Lower lobe of right lung (tissue), 2 donors: ENCODE results near the gene ARHGAP10. TPM values are rescaled to one million over a fixed set of nuclear protein-coding genes. Genes with fewer than 3 reads are reported as not detected.

Source experiments
- ATAC-seq, 2 donors: fragments of 200-7000 bp; cut with Tn5 transposase; one replicate each; pipeline ENCODE4 v1.9.1; 2020 to 2022; ENCODE audit warnings: mild to moderate bottlenecking in 2 of 2, moderate library complexity in 2 of 2
- DNase-seq: peaks from one replicate; pipeline ENCODE4 v3.0.0-alpha.2; 2020
- H3K27ac ChIP-seq: fragments of 200-600 bp; one replicate; pipeline ENCODE4 v1.8.0; 2022
- H3K27me3 ChIP-seq: fragments of 200-600 bp; one replicate; pipeline ENCODE4 v1.8.0; 2022; ENCODE audit warnings: low read depth
- H3K36me3 ChIP-seq: fragments of 200-600 bp; one replicate; pipeline ENCODE4 v1.8.0; 2022; ENCODE audit warnings: mild to moderate bottlenecking
- H3K4me1 ChIP-seq: fragments of 200-600 bp; one replicate; pipeline ENCODE4 v1.8.0; 2022
- H3K4me3 ChIP-seq: fragments of 200-600 bp; one replicate; pipeline ENCODE4 v1.8.0; 2022; ENCODE audit warnings: mild to moderate bottlenecking
- H3K9me3 ChIP-seq: fragments of 200-600 bp; one replicate; pipeline ENCODE4 v1.8.0; 2022
- intact Hi-C: fragments of 100-400 bp; cut with DNase I; formaldehyde crosslinking; loops from one replicate; pipeline ENCODE4 v1.11.0; 2022
- total RNA-seq: library from RNA; stranded (reverse); fragmentation: NEBNext Ultra II Directional; extraction: Animal tissue kit (Norgen Biotek cat#: 25700); gene quantifications from one replicate; pipeline ENCODE4 v1.2.1, GENCODE V29; 2021
- TF ChIP-seq, protein P1 (sequence below): fragments of 200-600 bp; IDR thresholded peaks from one replicate; pipeline ENCODE4 v1.8.0; 2022; ENCODE audit warnings: antibody characterized with exemption, mild to moderate bottlenecking
- donor health status: DM: no; HTN: yes; CAD: no; lungs with severe emphysema.

ARHGAP10 gene
- total RNA-seq, 1 donor from 2014 or later = 26.4 TPM

DNA sequence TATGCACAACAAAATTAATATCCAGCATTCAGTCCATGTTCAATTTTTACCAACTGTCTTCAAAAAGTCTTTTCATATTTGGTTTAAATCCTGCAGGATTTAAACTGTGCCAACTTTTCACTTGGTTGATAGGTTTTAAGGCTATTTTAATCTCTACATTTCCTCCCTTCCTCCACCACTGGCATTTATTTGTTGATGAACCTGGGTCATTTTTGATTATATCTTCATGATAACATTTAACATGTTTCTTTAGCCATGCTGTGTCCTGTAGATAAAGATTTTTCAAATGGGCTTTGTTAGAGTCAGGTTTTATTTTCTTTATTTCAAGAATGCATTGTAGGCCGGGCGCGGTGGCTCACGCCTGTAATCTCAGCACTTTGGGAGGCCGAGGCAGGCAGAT lies 216.4 kb downstream of the ARHGAP10 start:
- DNase-seq (no peak), ATAC-seq (no peak)
- Histone ChIP-seq H3K27ac (no peak overlapping the region), H3K27me3 (no peaks in the 10 kb centered on the region), H3K4me1 (no peaks in the 10 kb centered on the region), H3K9me3 (no peaks in the 10 kb centered on the region), H3K36me3 (peaks cover 12% of the 10 kb centered on the region), H3K4me3 (no peak overlapping the region)
- TF ChIP-seq, protein P1, sequence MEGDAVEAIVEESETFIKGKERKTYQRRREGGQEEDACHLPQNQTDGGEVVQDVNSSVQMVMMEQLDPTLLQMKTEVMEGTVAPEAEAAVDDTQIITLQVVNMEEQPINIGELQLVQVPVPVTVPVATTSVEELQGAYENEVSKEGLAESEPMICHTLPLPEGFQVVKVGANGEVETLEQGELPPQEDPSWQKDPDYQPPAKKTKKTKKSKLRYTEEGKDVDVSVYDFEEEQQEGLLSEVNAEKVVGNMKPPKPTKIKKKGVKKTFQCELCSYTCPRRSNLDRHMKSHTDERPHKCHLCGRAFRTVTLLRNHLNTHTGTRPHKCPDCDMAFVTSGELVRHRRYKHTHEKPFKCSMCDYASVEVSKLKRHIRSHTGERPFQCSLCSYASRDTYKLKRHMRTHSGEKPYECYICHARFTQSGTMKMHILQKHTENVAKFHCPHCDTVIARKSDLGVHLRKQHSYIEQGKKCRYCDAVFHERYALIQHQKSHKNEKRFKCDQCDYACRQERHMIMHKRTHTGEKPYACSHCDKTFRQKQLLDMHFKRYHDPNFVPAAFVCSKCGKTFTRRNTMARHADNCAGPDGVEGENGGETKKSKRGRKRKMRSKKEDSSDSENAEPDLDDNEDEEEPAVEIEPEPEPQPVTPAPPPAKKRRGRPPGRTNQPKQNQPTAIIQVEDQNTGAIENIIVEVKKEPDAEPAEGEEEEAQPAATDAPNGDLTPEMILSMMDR = no peak
- intact Hi-C loops = no loop called here

DNA sequence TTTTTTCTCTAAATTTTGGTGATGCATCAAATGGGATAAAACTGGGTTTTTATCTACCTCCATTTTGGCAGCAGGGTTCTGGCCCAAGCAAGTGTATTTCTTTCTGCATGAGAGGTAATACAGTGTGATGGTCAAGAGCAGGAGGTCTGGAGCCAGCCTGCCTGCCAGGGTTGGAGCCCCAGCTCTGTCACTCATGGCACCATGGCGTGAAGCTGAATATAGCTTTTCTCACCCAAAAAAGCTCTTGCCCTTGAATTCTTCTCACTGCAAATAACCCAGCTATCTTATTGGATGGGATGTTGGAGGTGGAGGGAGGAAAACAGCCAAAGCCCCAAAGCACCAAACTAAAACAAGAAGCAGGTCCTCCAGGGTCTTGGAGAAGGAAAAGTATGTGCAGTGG lies 218.4 kb downstream of the ARHGAP10 start:
- Histone ChIP-seq H3K27ac (no peak overlapping the region), H3K4me1 (no peaks in the 10 kb centered on the region), H3K4me3 (no peak overlapping the region), H3K9me3 (no peaks in the 10 kb centered on the region), H3K27me3 (no peaks in the 10 kb centered on the region), H3K36me3 (peaks cover 12% of the 10 kb centered on the region)
- no peak for ATAC-seq
- TF ChIP-seq, protein P1 = no peak
- intact Hi-C loops = no loop called here
- DNase-seq = no peak

DNA sequence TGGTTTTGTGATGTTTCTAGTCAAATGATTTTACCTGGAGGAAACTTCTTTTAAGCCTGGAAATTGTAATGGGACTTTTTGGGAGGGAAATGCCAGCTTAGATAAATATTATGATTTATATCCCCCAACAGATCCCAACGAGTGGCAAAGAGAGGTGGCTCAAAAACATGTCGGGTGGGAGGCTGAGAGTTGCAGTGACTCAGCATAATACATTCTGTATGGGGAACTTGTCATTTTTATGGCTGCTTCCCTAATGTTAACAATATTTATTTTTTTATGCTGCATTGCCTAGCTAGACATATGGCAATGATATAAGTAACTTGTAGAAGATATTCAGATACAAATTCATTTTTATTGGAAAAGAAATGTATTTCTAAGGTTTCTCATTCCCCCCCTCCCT lies 219.0 kb downstream of the ARHGAP10 start:
- Histone ChIP-seq H3K27ac (no peak overlapping the region), H3K4me1 (no peaks in the 10 kb centered on the region), H3K9me3 (no peaks in the 10 kb centered on the region), H3K27me3 (no peaks in the 10 kb centered on the region), H3K36me3 (peaks cover 12% of the 10 kb centered on the region), H3K4me3 (no peak overlapping the region)
- intact Hi-C loops = no loop called here
- TF ChIP-seq, protein P1 = no peak
- DNase-seq (no peak), ATAC-seq (no peak)

DNA sequence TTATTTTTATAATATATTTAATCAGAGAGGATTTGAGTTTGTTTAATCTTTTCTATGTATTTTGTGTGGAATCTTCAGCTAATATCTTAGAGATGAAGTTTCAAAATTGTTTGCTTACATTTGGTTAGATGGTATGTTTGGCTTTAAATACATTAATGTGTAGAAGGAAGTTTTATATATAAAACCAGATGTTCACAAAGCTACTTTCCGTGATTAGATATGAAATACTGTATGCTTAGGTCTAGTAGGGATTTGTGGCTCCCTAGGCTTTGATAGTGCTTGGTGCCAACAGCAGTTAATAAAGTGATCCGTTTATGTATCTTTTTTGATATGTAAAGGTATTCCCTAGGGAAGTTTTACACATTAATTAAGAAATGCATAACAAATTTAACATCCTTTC lies 223.0 kb downstream of the ARHGAP10 start:
- H3K27me3 ChIP-seq = no peaks in the 10 kb centered on the region
- no peak for DNase-seq
- peaks cover 4% of the 10 kb centered on the region for H3K36me3 ChIP-seq
- TF ChIP-seq, protein P1 = no peak
- no peak overlapping the region for H3K27ac ChIP-seq
- H3K4me1 ChIP-seq = no peaks in the 10 kb centered on the region
- no peak for ATAC-seq
- intact Hi-C loops = no loop called here
- no peak overlapping the region for H3K4me3 ChIP-seq
- H3K9me3 ChIP-seq = no peaks in the 10 kb centered on the region

DNA sequence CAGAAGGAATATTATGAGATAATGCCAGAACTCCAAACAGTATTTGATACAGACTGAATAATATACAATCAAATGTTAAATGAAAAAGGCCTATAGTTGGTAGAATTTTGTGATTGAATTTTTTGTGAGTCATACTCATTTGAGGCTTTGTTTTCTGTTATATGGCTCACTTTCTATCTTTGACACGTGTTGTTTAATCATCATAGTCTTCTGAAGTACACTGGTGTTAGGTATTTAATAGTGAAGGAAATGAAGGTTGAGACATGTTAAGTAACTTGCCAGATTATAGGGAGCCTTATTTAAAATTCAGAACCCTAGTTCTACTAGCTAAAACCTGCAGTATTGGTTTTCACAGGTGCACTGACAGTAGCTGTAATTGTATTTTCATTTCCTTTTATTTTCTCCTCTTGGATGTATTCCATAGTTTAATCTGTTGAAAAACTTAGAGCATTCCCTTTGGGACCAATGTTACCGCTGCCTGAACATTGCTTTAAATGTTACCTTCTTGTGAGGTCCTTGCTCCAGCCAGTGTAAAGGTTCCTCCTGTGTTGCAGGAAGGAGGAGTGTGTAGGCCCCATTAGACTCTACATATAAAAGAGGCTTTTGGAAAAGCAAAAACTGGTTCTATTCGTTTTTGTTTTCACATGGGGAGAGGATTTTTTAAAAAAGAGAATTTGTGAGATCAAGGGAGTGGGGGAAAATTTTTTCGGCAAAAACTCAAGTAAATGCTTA lies 224.1 kb downstream of the ARHGAP10 start:
- H3K27me3 ChIP-seq = no peaks in the 10 kb centered on the region
- TF ChIP-seq, protein P1 = no peak
- H3K4me3 ChIP-seq = no peak overlapping the region
- no peaks in the 10 kb centered on the region for H3K9me3 ChIP-seq
- intact Hi-C loops = no loop called here
- no peak overlapping the region for H3K27ac ChIP-seq
- H3K4me1 ChIP-seq = no peaks in the 10 kb centered on the region
- H3K36me3 ChIP-seq = peaks cover 4% of the 10 kb centered on the region
- DNase-seq (no peak), ATAC-seq (no peak)
